IgD-negative memory B cell (primary cell): ENCODE data around the gene FKBP8. TPM values are rescaled to one million over a fixed set of nuclear protein-coding genes. Genes with fewer than 3 reads are reported as not detected.
A peak's percentile ranks its signal among the peaks of the same experiment; 100 is the strongest.
"Not testable (repeated sequence)": the region's sequence is repeated elsewhere in the genome, so short reads cannot be mapped to it uniquely, and the experiment has no call there.

Experiments used
- H3K27ac Mint-ChIP-seq, 3 donors: one replicate each; pipeline ENCODE4 v1.8.0; 2020 to 2022; ENCODE audit warnings: mild to moderate bottlenecking in 3 of 3, mixed read lengths in 3 of 3, moderate library complexity in 1 of 3
- H3K27me3 Mint-ChIP-seq: one replicate; pipeline ENCODE4 v1.8.0; 2021; ENCODE audit warnings: mixed read lengths
- H3K36me3 Mint-ChIP-seq: one replicate; pipeline ENCODE4 v1.8.0; 2020; ENCODE audit warnings: mild to moderate bottlenecking, mixed read lengths
- H3K4me1 Mint-ChIP-seq, 3 donors: one replicate each; pipeline ENCODE4 v1.8.0; 2020 to 2022; ENCODE audit warnings: mixed read lengths in 3 of 3, mild to moderate bottlenecking in 1 of 3
- H3K4me3 Mint-ChIP-seq, 4 donors: one replicate each; pipeline ENCODE4 v1.8.0; 2020 to 2022; ENCODE audit warnings: mild to moderate bottlenecking in 4 of 4, mixed read lengths in 4 of 4, moderate library complexity in 3 of 4
- H3K9me3 Mint-ChIP-seq, 3 donors: one replicate each; pipeline ENCODE4 v1.8.0; 2020 to 2021; ENCODE audit warnings: mixed read lengths in 3 of 3, mild to moderate bottlenecking in 1 of 3
- polyA plus RNA-seq: library from polyadenylated mRNA; unstranded; fragments of 300-500 nt; fragmentation: Illumina TruSeq; gene quantifications from one replicate; pipeline ENCODE4 v1.2.3, GENCODE V29; 2021

Gene FKBP8
- polyA plus RNA-seq: 120 TPM

- Mint-ChIP-seq H3K27ac (peak within 1 kb of the TSS; percentile 86 to 97 (median 88)), H3K27me3 (no peaks in the 10 kb centered on the region), H3K9me3 (no peaks in the 10 kb centered on the region), H3K4me3 (peak within 1 kb of the TSS; percentile 90 to 99 (median 94)), H3K4me1 (peaks cover 6 to 13% (median 11%) of the 10 kb centered on the region in 3 donors), H3K36me3 (no peaks in the 10 kb centered on the region)
Observed at GRCh38 chr19:18542941-18543813, at the start of gene FKBP8. FKBP8 (minus strand) TSS chr19:18543573; CDS start chr19:18541970, 1,603 bp downstream.

DNA sequence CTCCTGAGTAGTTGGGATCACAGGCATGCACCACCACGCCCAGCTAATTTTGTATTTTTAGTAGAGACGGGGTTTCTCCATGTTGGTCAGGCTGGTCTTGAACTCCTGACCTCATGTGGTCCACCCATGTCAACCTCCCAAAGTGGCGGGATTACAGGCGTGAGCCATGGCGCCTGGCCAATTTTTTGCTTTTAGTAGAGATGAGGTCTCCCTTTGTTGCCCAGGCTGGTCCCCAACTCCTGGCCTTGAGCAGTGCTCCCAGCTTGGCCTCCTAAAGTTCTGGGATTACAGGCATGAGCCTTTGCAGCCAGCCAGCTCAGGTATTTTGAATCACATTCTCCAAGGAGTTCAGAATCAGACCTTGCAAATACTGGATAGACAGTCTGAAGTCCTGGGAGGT lies 49.4 kb upstream of the FKBP8 start:
- Mint-ChIP-seq H3K4me3 (peak overlapping the region in 2 of 4 donors; percentile 34 to 63), H3K4me1 (peaks cover 11 to 28% (median 27%) of the 10 kb centered on the region in 3 donors), H3K27ac (peak overlapping the region in 2 of 3 donors; percentile 19 to 83)
- not testable (repeated sequence) for H3K9me3 Mint-ChIP-seq, H3K27me3 Mint-ChIP-seq, H3K36me3 Mint-ChIP-seq

DNA sequence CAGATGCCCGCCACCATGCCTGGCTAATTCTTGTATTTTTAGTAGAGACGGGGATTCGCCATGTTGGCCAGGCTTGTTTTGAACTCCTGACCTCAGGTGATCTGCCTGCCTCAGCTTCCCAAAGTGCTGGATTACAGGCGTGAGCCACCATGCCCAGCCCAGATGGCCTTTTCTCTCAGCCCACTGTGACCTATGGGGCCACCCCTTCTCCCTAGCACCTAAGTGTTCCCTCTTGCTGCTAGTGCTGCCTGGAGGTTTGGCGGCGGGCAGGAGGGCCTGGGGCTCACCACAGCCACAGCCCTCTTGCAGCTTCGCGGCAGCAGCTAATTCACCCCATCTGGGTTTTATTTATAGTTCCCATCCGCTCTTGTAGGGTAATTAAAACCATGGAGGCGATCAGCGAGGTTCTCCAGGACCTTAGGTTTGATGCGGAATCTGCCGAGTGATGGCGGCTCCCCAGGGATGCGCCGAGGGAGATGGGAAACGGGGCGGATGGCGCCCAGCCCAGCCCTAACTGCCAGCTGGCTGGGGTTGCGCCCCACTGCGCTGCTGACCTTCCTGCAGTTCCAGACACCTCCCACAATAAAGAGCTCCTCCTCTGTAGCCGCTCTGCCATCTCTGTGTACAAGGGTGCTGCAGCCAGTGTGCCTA lies 48.5 kb upstream of the FKBP8 start:
- Mint-ChIP-seq H3K27me3 (peaks cover 8% of the 10 kb centered on the region), H3K36me3 (no peaks in the 10 kb centered on the region), H3K27ac (peak overlapping the region in 1 of 3 donors; percentile 71), H3K9me3 (no peaks in the 10 kb centered on the region), H3K4me3 (peak overlapping the region in 3 of 4 donors; percentile 34 to 74 (median 34)), H3K4me1 (peaks cover 13 to 29% (median 28%) of the 10 kb centered on the region in 3 donors)

DNA sequence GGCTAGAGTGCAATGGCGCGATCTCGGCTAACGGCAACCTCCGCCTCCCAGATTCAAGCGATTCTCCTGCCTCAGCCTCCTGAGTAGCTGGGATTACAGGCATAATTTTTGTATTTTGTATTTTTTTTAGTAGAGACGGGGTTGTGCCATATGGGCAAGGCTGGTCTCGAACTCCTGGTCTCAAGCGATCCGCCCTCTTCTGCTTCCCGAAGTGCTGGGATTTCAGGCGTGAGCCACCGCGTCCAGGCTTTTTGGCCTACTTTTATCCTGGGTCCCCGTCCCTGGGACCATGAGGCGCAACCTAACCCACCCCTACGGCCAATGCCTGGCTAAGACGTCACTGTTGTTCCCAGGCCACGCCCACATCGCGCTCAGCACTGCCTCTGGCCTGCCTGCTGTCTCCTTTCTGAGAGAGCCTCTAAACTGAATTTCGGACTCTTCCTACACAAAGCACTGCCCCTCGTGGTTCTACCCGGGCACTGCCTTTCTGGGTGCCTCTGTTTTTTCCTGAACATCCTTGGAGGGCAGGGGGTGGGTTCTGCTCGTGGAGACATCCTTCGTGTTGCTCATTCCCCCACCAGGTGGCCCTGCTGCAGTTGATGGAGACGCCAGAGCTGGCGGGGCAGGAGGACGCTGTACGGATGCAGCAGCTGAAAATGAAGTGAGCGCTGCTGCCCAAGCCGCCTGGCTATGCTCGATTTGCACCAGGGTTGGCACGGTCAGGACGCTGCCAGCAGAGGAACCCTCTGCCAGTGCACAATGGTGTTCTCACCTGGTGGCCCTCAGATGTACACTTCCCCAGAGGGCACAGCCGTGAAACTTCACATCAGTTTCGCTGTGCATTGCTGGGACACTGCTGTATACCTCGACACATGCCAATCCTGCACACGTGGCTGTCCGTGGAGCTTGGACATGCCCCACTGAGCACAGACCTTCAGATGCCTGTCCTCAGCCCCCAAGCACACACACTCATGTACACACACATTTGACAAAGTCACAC lies 47.2 kb upstream of the FKBP8 start:
- Mint-ChIP-seq H3K4me1 (peaks cover 21 to 38% (median 30%) of the 10 kb centered on the region in 3 donors), H3K4me3 (peak overlapping the region; percentile 83 to 95 (median 88))

GRCh38 chr19:18589380-18590272 lies 46.3 kb upstream of the FKBP8 start:
- peak overlapping the region; percentile 83 to 92 (median 91) for H3K27ac Mint-ChIP-seq
- peaks cover 21 to 36% (median 25%) of the 10 kb centered on the region in 3 donors for H3K4me1 Mint-ChIP-seq

More for the DNA sequence above, 47.2 kb upstream of the FKBP8 start:
- Mint-ChIP-seq H3K27ac (peak overlapping the region in 2 of 3 donors; percentile 81 to 91), H3K9me3 (no peaks in the 10 kb centered on the region), H3K27me3 (peaks cover 3% of the 10 kb centered on the region), H3K36me3 (no peaks in the 10 kb centered on the region)

GRCh38 chr19:18588611-18589379 lies 45.4 kb upstream of the FKBP8 start, which contains the start of gene REX1BD:
REX1BD (plus strand) TSS chr19:18588798; CDS start chr19:18588802, 4 bp downstream.
- Mint-ChIP-seq H3K4me3 (peak within 1 kb of the TSS; percentile 83 to 95 (median 88)), H3K36me3 (no peaks in the 10 kb centered on the region), H3K4me1 (peaks cover 21 to 36% (median 22%) of the 10 kb centered on the region in 3 donors), H3K9me3 (no peaks in the 10 kb centered on the region), H3K27ac (peak within 1 kb of the TSS; percentile 83 to 92 (median 91)), H3K27me3 (no peaks in the 10 kb centered on the region)

More at GRCh38 chr19:18589380-18590272, 46.3 kb upstream of the FKBP8 start:
- H3K9me3 Mint-ChIP-seq: no peaks in the 10 kb centered on the region
- no peaks in the 10 kb centered on the region for H3K36me3 Mint-ChIP-seq
- no peaks in the 10 kb centered on the region for H3K27me3 Mint-ChIP-seq
- peak overlapping the region; percentile 83 to 95 (median 88) for H3K4me3 Mint-ChIP-seq

GRCh38 chr19:18587962-18588610 lies 44.7 kb upstream of the FKBP8 start:
- no peaks in the 10 kb centered on the region for H3K27me3 Mint-ChIP-seq
- H3K4me1 Mint-ChIP-seq: peaks cover 21 to 33% (median 22%) of the 10 kb centered on the region in 3 donors
- peak overlapping the region; percentile 76 to 92 (median 83) for H3K27ac Mint-ChIP-seq
- peak overlapping the region; percentile 83 to 95 (median 88) for H3K4me3 Mint-ChIP-seq
- H3K36me3 Mint-ChIP-seq: no peaks in the 10 kb centered on the region
- no peaks in the 10 kb centered on the region for H3K9me3 Mint-ChIP-seq

DNA sequence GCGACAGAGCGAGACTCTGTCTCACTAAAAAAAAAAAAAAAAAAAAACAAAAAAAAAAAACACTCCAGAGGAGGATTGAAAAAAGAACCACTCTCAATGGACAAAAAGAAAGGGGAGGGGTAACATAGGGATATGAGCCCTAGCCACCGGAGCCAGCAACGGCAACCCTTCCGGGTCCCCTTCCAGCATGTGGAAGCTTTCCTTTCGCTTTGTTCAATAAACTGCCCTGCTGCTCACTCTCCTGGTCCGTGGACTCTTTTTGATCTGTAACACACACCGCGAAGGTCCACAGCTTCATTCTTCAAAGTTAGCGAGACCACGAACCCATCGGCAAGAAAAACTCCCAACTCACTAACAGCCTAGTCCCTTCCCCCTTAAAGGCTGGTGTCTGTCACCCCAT lies 44.2 kb upstream of the FKBP8 start:
- H3K4me3 Mint-ChIP-seq: peak overlapping the region; percentile 71 to 95 (median 83)
- peaks cover 21 to 33% (median 22%) of the 10 kb centered on the region in 3 donors for H3K4me1 Mint-ChIP-seq
- no peaks in the 10 kb centered on the region for H3K36me3 Mint-ChIP-seq
- no peaks in the 10 kb centered on the region for H3K27me3 Mint-ChIP-seq
- no peaks in the 10 kb centered on the region for H3K9me3 Mint-ChIP-seq
- peak overlapping the region in 2 of 3 donors; percentile 83 to 92 for H3K27ac Mint-ChIP-seq

DNA sequence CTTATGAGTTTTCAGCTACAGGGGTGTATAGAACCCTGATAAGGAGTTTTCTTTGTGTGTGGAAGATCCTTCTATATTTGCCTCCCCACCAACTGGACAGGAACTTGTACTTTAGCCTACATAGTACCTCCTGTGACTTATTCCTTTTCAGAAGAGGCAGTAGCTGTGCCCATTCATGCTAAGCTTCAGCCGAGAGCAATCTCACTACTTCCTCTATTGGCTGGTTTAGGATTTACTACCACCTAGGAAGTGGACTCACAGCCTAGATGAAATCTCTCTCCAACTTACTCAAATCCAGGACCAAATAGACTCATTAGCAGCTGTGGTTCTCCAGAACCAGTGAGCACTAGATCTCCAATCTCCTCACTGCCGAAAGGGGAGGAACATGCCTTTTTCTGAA lies 42.9 kb upstream of the FKBP8 start:
- Mint-ChIP-seq H3K4me1 (peaks cover 19 to 33% (median 21%) of the 10 kb centered on the region in 3 donors), H3K27me3 (no peaks in the 10 kb centered on the region), H3K9me3 (no peaks in the 10 kb centered on the region), H3K4me3 (peak overlapping the region in 3 of 4 donors; percentile 32 to 65 (median 65)), H3K36me3 (no peaks in the 10 kb centered on the region), H3K27ac (peak overlapping the region in 1 of 3 donors; percentile 22)

DNA sequence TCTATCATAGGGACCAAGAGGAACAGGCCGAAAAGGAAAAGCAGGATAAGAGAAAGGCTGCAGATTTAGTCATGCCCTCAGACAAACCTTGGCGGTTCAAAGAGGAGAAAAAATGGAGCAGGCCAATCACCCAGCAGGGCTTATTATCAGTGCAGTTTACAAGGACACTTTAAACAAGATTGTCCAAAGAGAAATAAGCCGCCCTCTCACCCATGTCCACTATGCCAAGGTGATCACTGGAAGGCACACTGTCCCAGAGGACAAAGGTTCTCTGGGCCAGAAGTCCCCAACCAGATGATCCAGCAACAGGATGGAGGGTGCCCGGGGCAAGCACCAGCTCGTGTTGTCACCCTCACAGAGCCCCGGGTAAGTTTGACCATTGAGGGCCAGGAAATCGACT lies 36.9 kb upstream of the FKBP8 start:
- Mint-ChIP-seq H3K27me3 (no peaks in the 10 kb centered on the region), H3K9me3 (no peaks in the 10 kb centered on the region), H3K4me1 (peaks cover 0 to under 1% (median 0%) of the 10 kb centered on the region in 3 donors), H3K27ac (no peak overlapping the region), H3K36me3 (no peaks in the 10 kb centered on the region), H3K4me3 (no peak overlapping the region)

DNA sequence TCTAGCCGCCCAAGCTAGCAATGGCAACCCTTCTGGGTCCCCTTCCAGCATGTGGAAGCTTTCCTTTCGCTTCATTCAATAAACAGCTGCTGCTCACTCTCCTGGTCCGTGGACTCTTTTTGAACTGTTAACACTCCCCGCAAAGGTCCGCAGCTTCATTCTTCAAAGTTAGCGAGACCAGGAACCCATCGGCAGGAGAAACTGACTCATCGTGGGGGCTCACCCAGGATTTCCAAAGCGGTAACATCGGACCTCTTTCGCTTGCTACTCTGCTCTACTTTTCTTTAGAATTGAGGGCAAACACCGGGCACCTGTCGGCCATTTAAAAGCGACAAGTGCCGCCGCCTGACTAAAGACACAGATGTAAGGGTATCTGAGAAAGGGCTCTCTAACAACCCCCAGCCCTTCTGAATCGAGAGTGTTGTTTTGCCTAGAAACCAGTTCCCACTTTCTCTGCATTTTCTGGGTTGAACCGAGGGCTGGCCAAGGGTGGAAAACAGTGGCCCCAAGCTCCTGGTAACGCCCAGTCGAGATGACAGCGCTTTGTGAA lies 34.1 kb upstream of the FKBP8 start:
- Mint-ChIP-seq H3K27ac (peak overlapping the region in 1 of 3 donors; percentile 23), H3K36me3 (peaks cover 1% of the 10 kb centered on the region), H3K27me3 (no peaks in the 10 kb centered on the region), H3K9me3 (no peaks in the 10 kb centered on the region), H3K4me3 (peak overlapping the region in 1 of 4 donors; percentile 14), H3K4me1 (peaks cover 5 to 11% (median 8%) of the 10 kb centered on the region in 3 donors)

- Mint-ChIP-seq H3K27ac (no peak overlapping the region), H3K4me3 (no peak overlapping the region)
Observed at GRCh38 chr19:18576383-18576782, 33.0 kb upstream of the FKBP8 start.

More at GRCh38 chr19:18576383-18576782, 33.0 kb upstream of the FKBP8 start:
- no peaks in the 10 kb centered on the region for H3K9me3 Mint-ChIP-seq
- H3K27me3 Mint-ChIP-seq: no peaks in the 10 kb centered on the region
- H3K36me3 Mint-ChIP-seq: peaks cover 2% of the 10 kb centered on the region
- H3K4me1 Mint-ChIP-seq: peaks cover 12 to 15% (median 13%) of the 10 kb centered on the region in 3 donors
